ENCODE measurements around the gene PLCH1. TPM values are rescaled to one million over a fixed set of nuclear protein-coding genes. Genes with fewer than 3 reads are reported as not detected.

PLCH1 gene
- polyA plus RNA-seq, 1 donor (not counting 4 experiments of a cell fraction or from before 2014, with no cell fraction given) = 0.05 TPM

- peak; percentile 99 for FAIRE-seq
- no peaks in the 10 kb centered on the region for H3K36me3 ChIP-seq (ENCODE audit: control insufficient read depth in 2 of 2, extremely low read depth in 1 of 2, insufficient read depth in 2 of 2, low read length in 2 of 2)
- H3K4me3 ChIP-seq (ENCODE audit: control insufficient read depth in 2 of 3, extremely low read depth in 1 of 3, insufficient read depth in 2 of 3, low read depth in 1 of 3, low read length in 3 of 3) = no peak overlapping the region
- H2AFZ ChIP-seq (ENCODE audit: control insufficient read depth, low read length) = peak overlapping the region; percentile 82
- H3K4me1 ChIP-seq (ENCODE audit: control insufficient read depth, extremely low read depth, insufficient read depth, low read length) = peaks cover 21% of the 10 kb centered on the region
- H3K9me1 ChIP-seq (ENCODE audit: control insufficient read depth, extremely low read depth, insufficient read depth, low read length) = no peaks in the 10 kb centered on the region
- TF ChIP-seq EZH2 (IDR thresholded peaks at IDR 0.05; ENCODE audit: low read length) (no peak), CTCF (optimal IDR thresholded peaks at IDR 0.05 in 1 of 3, IDR thresholded peaks at IDR 0.05 in 1 of 3, conservative IDR thresholded peaks at IDR 0.05 in 1 of 3; ENCODE audit: extremely low read depth in 1 of 3, insufficient read depth in 2 of 3, low read length in 3 of 3) (no peak)
- no peaks in the 10 kb centered on the region for H3K9me3 ChIP-seq (ENCODE audit: control insufficient read depth, low read depth, low read length)
- H3K79me2 ChIP-seq (ENCODE audit: control insufficient read depth, insufficient read depth, low read length) = no peaks in the 10 kb centered on the region
- peak; percentile 44 for DNase-seq (ENCODE audit: low read depth, low spot score)
- no peak overlapping the region for H3K9ac ChIP-seq (ENCODE audit: control insufficient read depth, extremely low read depth, insufficient read depth, low read length)
- dilution Hi-C loops (cut with MboI; ENCODE audit: extremely low pct_ligation_motif_present, low sequenced_read_pairs) = no loop called here
- no peaks in the 10 kb centered on the region for H3K27me3 ChIP-seq (ENCODE audit: control insufficient read depth, extremely low read depth, insufficient read depth, low read length)
- H3K27ac ChIP-seq (ENCODE audit: control insufficient read depth, insufficient read depth, low read length) = peak overlapping the region; percentile 43
- H3K4me2 ChIP-seq (ENCODE audit: control insufficient read depth, extremely low read depth, insufficient read depth, low read depth, low read length) = peak overlapping the region; percentile 57
- H4K20me1 ChIP-seq (ENCODE audit: control insufficient read depth, extremely low read depth, insufficient read depth, low read length) = no peaks in the 10 kb centered on the region
Observed at GRCh38 chr3:155512867-155513261, 232.0 kb downstream of the PLCH1 start.

GRCh38 chr3:155512175-155512866 is 232.6 kb downstream of the PLCH1 start:
- peak overlapping the region; percentile 82 for H2AFZ ChIP-seq (ENCODE audit: control insufficient read depth, low read length)
- H3K9me1 ChIP-seq (ENCODE audit: control insufficient read depth, extremely low read depth, insufficient read depth, low read length) = no peaks in the 10 kb centered on the region
- H3K79me2 ChIP-seq (ENCODE audit: control insufficient read depth, insufficient read depth, low read length) = no peaks in the 10 kb centered on the region
- no peaks in the 10 kb centered on the region for H3K36me3 ChIP-seq (ENCODE audit: control insufficient read depth in 2 of 2, extremely low read depth in 1 of 2, insufficient read depth in 2 of 2, low read length in 2 of 2)
- H3K9ac ChIP-seq (ENCODE audit: control insufficient read depth, extremely low read depth, insufficient read depth, low read length) = no peak overlapping the region
- FAIRE-seq (no peak), DNase-seq (ENCODE audit: low read depth, low spot score) (no peak)
- H3K4me2 ChIP-seq (ENCODE audit: control insufficient read depth, extremely low read depth, insufficient read depth, low read depth, low read length) = peak overlapping the region; percentile 57
- H3K4me1 ChIP-seq (ENCODE audit: control insufficient read depth, extremely low read depth, insufficient read depth, low read length) = peaks cover 18% of the 10 kb centered on the region
- TF ChIP-seq EZH2 (IDR thresholded peaks at IDR 0.05; ENCODE audit: low read length) = no peak
- no peak for TF ChIP-seq CTCF (optimal IDR thresholded peaks at IDR 0.05 in 1 of 3, IDR thresholded peaks at IDR 0.05 in 1 of 3, conservative IDR thresholded peaks at IDR 0.05 in 1 of 3; ENCODE audit: extremely low read depth in 1 of 3, insufficient read depth in 2 of 3, low read length in 3 of 3)
- H3K27ac ChIP-seq (ENCODE audit: control insufficient read depth, insufficient read depth, low read length) = peak overlapping the region; percentile 43
- no peaks in the 10 kb centered on the region for H4K20me1 ChIP-seq (ENCODE audit: control insufficient read depth, extremely low read depth, insufficient read depth, low read length)
- H3K27me3 ChIP-seq (ENCODE audit: control insufficient read depth, extremely low read depth, insufficient read depth, low read length) = no peaks in the 10 kb centered on the region
- dilution Hi-C loops (cut with MboI; ENCODE audit: extremely low pct_ligation_motif_present, low sequenced_read_pairs) = no loop called here
- H3K9me3 ChIP-seq (ENCODE audit: control insufficient read depth, low read depth, low read length) = no peaks in the 10 kb centered on the region
- no peak overlapping the region for H3K4me3 ChIP-seq (ENCODE audit: control insufficient read depth in 2 of 3, extremely low read depth in 1 of 3, insufficient read depth in 2 of 3, low read depth in 1 of 3, low read length in 3 of 3)
